Neural crest cell (in vitro differentiated cells): ENCODE data around the gene CCR5. TPM values are rescaled to one million over a fixed set of nuclear protein-coding genes. Genes with fewer than 3 reads are reported as not detected.

Experiments
- DNase-seq: peaks from one replicate; pipeline ENCODE4 v3.0.0; 2021; ENCODE audit warnings: low read depth, mixed read lengths, low spot score
- H3K27ac Mint-ChIP-seq: one replicate; pipeline ENCODE4 v1.8.0; 2021; ENCODE audit warnings: mild to moderate bottlenecking, mixed read lengths; ENCODE audit not compliant: unreplicated experiment
- H3K27me3 Mint-ChIP-seq: 2 replicates; pipeline ENCODE4 v1.8.0; 2021; ENCODE audit warnings: low read depth, mild to moderate bottlenecking, mixed read lengths
- H3K36me3 Mint-ChIP-seq: 2 replicates; pipeline ENCODE4 v1.8.0; 2021; ENCODE audit warnings: low read depth, mild to moderate bottlenecking, mixed read lengths
- H3K4me1 Mint-ChIP-seq: 2 replicates; pipeline ENCODE4 v1.8.0; 2021; ENCODE audit warnings: mixed read lengths
- H3K4me3 Mint-ChIP-seq: one replicate; pipeline ENCODE4 v1.8.0; 2021; ENCODE audit warnings: mild to moderate bottlenecking, mixed read lengths
- H3K9me3 Mint-ChIP-seq: 2 replicates; pipeline ENCODE4 v1.8.0; 2021; ENCODE audit warnings: mixed read lengths
- CTCF ChIP-seq: fragments of 200-600 bp; sonication (generic); conservative IDR thresholded peaks from 2 replicates; pipeline ENCODE4 v1.5.0; 2021; ENCODE audit warnings: antibody characterized with exemption, mild to moderate bottlenecking
- total RNA-seq: library from RNA; stranded (reverse); gene quantifications from 2 replicates; pipeline ENCODE4 v1.2.1, GENCODE V29; 2021

Gene CCR5
- total RNA-seq, 1 donor from 2014 or later = not detected

- Mint-ChIP-seq H3K4me3 (no peak overlapping the region), H3K9me3 (peaks cover 12% of the 10 kb centered on the region), H3K27me3 (peaks cover 15% of the 10 kb centered on the region), H3K36me3 (peaks cover 10% of the 10 kb centered on the region), H3K4me1 (no peaks in the 10 kb centered on the region), H3K27ac (no peak overlapping the region)
- no peak for DNase-seq
- no peak for TF ChIP-seq CTCF
Measured at GRCh38 chr3:46334741-46335478, 35.8 kb upstream of the CCR5 start.

DNA sequence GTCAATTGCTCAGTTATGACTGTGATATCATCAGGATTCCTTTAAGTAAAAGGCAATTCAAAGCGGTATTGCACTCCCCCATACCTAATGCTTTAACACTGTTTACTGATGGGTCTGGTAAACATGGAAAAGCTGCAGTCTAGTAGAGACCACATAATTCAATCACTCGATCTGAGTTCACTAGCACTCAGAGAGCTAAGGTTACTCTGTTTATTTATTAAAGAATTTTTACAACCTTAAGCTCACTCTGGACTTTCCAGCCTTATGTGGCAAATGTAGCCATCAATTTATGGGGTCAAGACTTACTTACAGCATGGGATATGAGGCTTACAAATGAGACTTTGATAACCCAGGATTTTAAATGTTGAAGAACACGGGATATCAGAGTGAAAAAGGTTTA is 35.2 kb upstream of the CCR5 start:
- Mint-ChIP-seq H3K36me3 (peaks cover 11% of the 10 kb centered on the region), H3K27me3 (peaks cover 15% of the 10 kb centered on the region), H3K4me1 (no peaks in the 10 kb centered on the region), H3K4me3 (no peak overlapping the region), H3K27ac (no peak overlapping the region), H3K9me3 (peaks cover 14% of the 10 kb centered on the region)
- no peak for TF ChIP-seq CTCF
- no peak for DNase-seq

GRCh38 chr3:46337911-46338310 is 32.8 kb upstream of the CCR5 start:
- no peaks in the 10 kb centered on the region for H3K4me1 Mint-ChIP-seq
- TF ChIP-seq CTCF = no peak
- H3K9me3 Mint-ChIP-seq = peaks cover 14% of the 10 kb centered on the region
- peaks cover 11% of the 10 kb centered on the region for H3K36me3 Mint-ChIP-seq
- no peak overlapping the region for H3K4me3 Mint-ChIP-seq
- H3K27ac Mint-ChIP-seq = no peak overlapping the region
- no peak for DNase-seq
- H3K27me3 Mint-ChIP-seq = peaks cover 4% of the 10 kb centered on the region

- Mint-ChIP-seq H3K27ac (no peak overlapping the region), H3K4me3 (no peak overlapping the region), H3K9me3 (peaks cover 14% of the 10 kb centered on the region), H3K4me1 (no peaks in the 10 kb centered on the region), H3K36me3 (peaks cover 11% of the 10 kb centered on the region), H3K27me3 (peaks cover 4% of the 10 kb centered on the region)
- no peak for TF ChIP-seq CTCF
- no peak for DNase-seq
Measured at GRCh38 chr3:46338840-46339239, 31.9 kb upstream of the CCR5 start.

DNA sequence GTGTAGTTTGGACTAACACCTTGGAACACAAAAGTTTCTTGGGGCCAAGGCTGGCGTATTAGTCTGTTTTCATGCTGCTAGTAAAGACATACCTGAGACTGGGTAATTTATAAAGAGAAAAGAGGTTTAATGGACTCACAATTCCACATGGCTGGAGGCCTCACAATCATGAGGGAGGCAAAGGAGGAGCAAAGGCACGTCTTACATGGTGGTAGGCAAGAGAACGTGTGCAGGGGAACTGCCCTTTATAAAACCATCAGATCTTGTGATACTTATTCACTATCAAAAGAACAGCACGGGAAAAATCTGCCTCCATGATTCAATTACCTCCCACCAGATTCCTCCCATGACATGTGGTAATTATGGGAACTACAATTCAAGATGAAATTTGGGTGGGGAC is 26.3 kb upstream of the CCR5 start:
- Mint-ChIP-seq H3K27ac (no peak overlapping the region), H3K4me1 (no peaks in the 10 kb centered on the region), H3K27me3 (peaks cover 27% of the 10 kb centered on the region), H3K9me3 (peaks cover 14% of the 10 kb centered on the region), H3K36me3 (peaks cover 4% of the 10 kb centered on the region), H3K4me3 (no peak overlapping the region)
- DNase-seq = no peak
- TF ChIP-seq CTCF = no peak
